Gastrocnemius medialis (tissue), 4 donors: ENCODE results near the gene CORO2A.

Experiments used
- CTCF ChIP-seq, 5 experiments: fragments of 450-650 bp in 3 of 5; fragments of 200-600 bp in 2 of 5; sonication (generic) in 2 of 5; IDR thresholded peaks in 4 of 5; conservative IDR thresholded peaks in 1 of 5; 1 replicate in 4 of 5; 2 replicates in 1 of 5; pipeline ENCODE4 v1.5.1; 2016 to 2019; ENCODE audit warnings: antibody characterized with exemption in 5 of 5, mild to moderate bottlenecking in 3 of 5, moderate library complexity in 3 of 5
- POLR2A ChIP-seq, 2 donors: fragments of 450-650 bp; IDR thresholded peaks; one replicate each; pipeline ENCODE4 v1.6.1; 2017; ENCODE audit warnings: antibody characterized with exemption in 2 of 2, mild to moderate bottlenecking in 2 of 2, moderate library complexity in 2 of 2

GRCh38 chr9:98142925-98143481, 49.4 kb downstream of the CORO2A start:
- no peak for TF ChIP-seq CTCF (IDR thresholded peaks at IDR 0.05 in 4 of 5, conservative IDR thresholded peaks at IDR 0.05 in 1 of 5)
- TF ChIP-seq POLR2A (IDR thresholded peaks at IDR 0.05) = no peak
